ENCODE measurements around the gene GPER1. TPM values are rescaled to one million over a fixed set of nuclear protein-coding genes. Genes with fewer than 3 reads are reported as not detected.

GPER1 gene
- total RNA-seq, 1 experiment from 2014 or later, result not detected

DNA sequence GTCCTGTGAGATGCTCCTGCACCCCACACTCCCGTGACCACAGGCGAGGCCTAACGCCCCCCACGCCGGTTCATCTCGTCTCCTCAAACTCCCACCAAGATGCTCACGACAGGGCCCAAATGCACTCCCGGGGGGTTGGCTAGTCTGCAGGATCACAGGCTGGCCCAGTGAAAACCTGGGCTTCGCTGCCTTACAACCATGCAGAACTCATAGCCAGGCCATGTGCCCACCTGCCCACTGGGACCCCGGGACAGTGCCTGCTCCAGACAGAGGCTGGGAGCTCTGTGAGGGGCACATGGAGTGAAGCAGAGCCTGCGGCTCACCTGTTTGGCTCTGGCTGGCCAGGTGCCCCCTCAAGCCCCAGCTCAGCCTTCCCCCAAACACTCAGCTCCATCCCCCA lies 9.4 kb upstream of the GPER1 start:
- H3K9me3 Mint-ChIP-seq, result no peaks in the 10 kb centered on the region
- H3K4me1 Mint-ChIP-seq, result peaks cover 0 to 8% of the 10 kb centered on the region in 2 experiments; a peak in 1 of 4 replicates
- Histone ChIP-seq H3K23me2 (ENCODE audit: insufficient read length, low read depth, low read length, poor library complexity, severe bottlenecking) (no peaks in the 10 kb centered on the region), H4K91ac (ENCODE audit: insufficient read length, low read depth, low read length) (no peak overlapping the region), H3K14ac (ENCODE audit: insufficient read depth, low read length) (no peak overlapping the region; the same call in 1 of the 2 replicates), H3K18ac (ENCODE audit: insufficient read length, low read depth, low read length) (no peak overlapping the region), H4K20me1 (ENCODE audit: control insufficient read depth, insufficient read depth, insufficient read length) (no peaks in the 10 kb centered on the region), H2BK15ac (ENCODE audit: low read depth, low read length) (no peak overlapping the region), H2BK5ac (ENCODE audit: insufficient read length, low read length) (no peak overlapping the region), H3K23ac (ENCODE audit: insufficient read length, low read depth, low read length) (no peak overlapping the region), H3K4me1 (ENCODE audit: insufficient read depth, low read length) (no peaks in the 10 kb centered on the region), H4K5ac (ENCODE audit: insufficient read length, low read depth, low read length) (no peak overlapping the region), H3K9ac (ENCODE audit: extremely low read depth, insufficient read length, low read length) (no peak overlapping the region), H3K27me3 (ENCODE audit: insufficient read depth, low read length) (no peaks in the 10 kb centered on the region), H3K4ac (ENCODE audit: low read depth, low read length) (no peak overlapping the region), H2BK12ac (ENCODE audit: insufficient read length, low read depth, low read length) (no peak overlapping the region), H3K79me1 (ENCODE audit: insufficient read depth, low read depth, low read length, poor library complexity, severe bottlenecking) (no peaks in the 10 kb centered on the region), H2AFZ (ENCODE audit: low read length) (no peak overlapping the region), H2BK20ac (ENCODE audit: low read depth, low read length, poor library complexity, severe bottlenecking) (no peak overlapping the region), H2BK120ac (ENCODE audit: low read depth, low read length, poor library complexity, severe bottlenecking) (no peak overlapping the region), H3T11ph (ENCODE audit: low read length) (no peak overlapping the region), H4K8ac (replicated peaks; ENCODE audit: insufficient read length, low read depth, low read length) (no peak overlapping the region), H3K4me2 (ENCODE audit: insufficient read depth, insufficient read length, low read length) (no peak overlapping the region), H2AK5ac (ENCODE audit: insufficient read length, low read length) (no peak overlapping the region), H3K27ac (ENCODE audit: insufficient read length, low read depth, low read length) (no peak overlapping the region), H3K79me2 (ENCODE audit: insufficient read depth, low read length) (no peaks in the 10 kb centered on the region), H3K56ac (ENCODE audit: insufficient read length, low read depth, low read length) (no peak overlapping the region), H3K9me3 (ENCODE audit: control insufficient read depth, low read depth, low read length) (no peaks in the 10 kb centered on the region)
- no peak for TF ChIP-seq CTCF (conservative IDR thresholded peaks at IDR 0.05)
- no peaks in the 10 kb centered on the region for H3K27me3 Mint-ChIP-seq (ENCODE audit: low read depth)
- no peak overlapping the region for H3K4me3 Mint-ChIP-seq
- DNase-seq, result no peak
- H3K27ac Mint-ChIP-seq, result no peak overlapping the region
- no CpG with 5 or more reads among the region's 11 CpGs for WGBS (ENCODE audit: extremely low coverage, insufficient read length, low lambda C conversion rate)
- no peaks in the 10 kb centered on the region; a peak in 1 of 7 replicates for H3K36me3 Mint-ChIP-seq (ENCODE audit: insufficient read depth in 1 of 3, low read depth in 3 of 3)

Data from H9 (cell line).